NK-92 (cell line): ENCODE results near the gene PTPRS.
"Not testable (repeated sequence)": the region's sequence is repeated elsewhere in the genome, so short reads cannot be mapped to it uniquely, and the experiment has no call there.

ENCODE experiments used
- DNase-seq: peaks from one replicate; lab custom pipeline; 2025; ENCODE audit not compliant: unreplicated experiment; lab: John Stamatoyannopoulos, UW

Gene PTPRS

GRCh38 chr19:5340637-5341447 is at the start of gene PTPRS:
TSS of gene PTPRS (minus strand) at chr19:5340812. CDS start at chr19:5286140, 54,672 bp downstream.
- no peak for DNase-seq

DNA sequence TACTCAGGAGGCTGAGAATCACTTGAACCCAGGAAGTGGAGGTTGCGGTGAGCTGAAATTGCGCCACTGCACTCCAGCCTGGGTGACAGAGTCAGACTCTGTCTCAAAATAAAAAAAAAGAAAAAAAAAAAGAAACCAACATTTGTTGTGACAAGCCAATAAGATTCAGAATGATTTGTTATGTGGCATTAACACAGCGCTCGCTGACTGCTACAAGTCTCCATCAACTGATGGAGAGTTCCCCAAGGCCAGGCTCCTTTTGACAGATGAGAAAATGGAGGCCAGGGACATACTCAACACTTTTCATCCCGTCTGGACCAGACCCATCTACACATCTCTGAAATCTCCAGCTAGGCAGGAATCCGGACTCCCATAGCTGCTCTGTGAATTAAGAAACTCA is 48.7 kb upstream of the PTPRS start:
- no peak for DNase-seq

GRCh38 chr19:5387472-5387871 is 46.9 kb upstream of the PTPRS start:
- DNase-seq, result no peak

DNA sequence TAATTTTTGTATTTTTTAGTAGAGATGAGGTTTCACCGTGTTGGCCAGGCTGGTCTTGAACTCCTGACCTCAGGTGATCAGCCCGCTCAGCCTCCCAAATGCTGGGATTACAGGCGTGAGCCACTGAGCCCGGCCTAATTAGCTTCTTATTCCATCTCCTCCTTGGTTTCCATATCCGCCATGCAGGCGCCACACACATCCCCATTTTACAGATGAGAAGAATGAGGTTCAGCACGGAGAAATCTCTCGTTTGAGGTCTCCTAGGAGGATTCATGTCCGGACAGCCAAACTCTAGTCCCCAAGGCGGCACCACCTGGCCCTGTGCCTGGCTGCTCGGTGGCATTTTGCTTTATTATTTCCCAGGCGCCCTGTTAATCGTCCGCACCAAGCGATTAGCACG is 46.2 kb upstream of the PTPRS start:
- no peak for DNase-seq

- DNase-seq, result not testable (repeated sequence)
These were observed 40.6 kb upstream of the PTPRS start for GRCh38 chr19:5381197-5381596.

DNA sequence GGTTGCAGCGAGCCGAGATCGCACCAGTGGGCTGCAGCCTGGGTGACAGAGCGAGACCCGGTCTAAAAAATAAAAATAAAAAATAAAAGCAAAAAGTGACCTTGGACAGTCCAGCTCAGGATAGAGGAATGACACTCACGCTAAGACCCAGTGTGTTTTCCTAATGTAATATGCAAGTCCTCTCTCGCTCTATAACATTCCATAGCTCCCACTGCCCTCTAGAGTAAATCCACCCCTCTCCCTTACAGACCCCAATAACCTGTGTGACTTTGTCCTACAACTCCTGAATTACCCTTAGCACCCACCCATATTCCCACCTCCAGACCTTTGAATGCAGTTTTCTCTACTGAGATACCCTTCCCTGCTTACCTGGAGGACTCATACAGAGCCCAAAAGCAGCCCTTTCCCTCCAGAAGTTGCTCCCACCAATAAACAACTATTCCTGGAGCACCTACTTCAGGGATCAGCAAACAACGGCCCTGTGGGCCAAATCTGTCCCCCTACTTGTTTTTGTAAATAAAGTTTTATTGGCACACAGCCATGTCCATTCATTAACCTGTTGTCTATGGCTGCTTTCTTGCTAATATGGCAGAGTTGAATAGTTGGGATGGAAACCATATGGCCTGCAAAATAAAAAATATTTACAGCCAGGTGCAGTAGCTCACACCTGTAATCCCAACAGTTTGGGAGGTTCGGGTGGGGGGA is 39.8 kb upstream of the PTPRS start:
- no peak for DNase-seq

GRCh38 chr19:5376928-5377327 is 36.3 kb upstream of the PTPRS start:
- no peak for DNase-seq

DNA sequence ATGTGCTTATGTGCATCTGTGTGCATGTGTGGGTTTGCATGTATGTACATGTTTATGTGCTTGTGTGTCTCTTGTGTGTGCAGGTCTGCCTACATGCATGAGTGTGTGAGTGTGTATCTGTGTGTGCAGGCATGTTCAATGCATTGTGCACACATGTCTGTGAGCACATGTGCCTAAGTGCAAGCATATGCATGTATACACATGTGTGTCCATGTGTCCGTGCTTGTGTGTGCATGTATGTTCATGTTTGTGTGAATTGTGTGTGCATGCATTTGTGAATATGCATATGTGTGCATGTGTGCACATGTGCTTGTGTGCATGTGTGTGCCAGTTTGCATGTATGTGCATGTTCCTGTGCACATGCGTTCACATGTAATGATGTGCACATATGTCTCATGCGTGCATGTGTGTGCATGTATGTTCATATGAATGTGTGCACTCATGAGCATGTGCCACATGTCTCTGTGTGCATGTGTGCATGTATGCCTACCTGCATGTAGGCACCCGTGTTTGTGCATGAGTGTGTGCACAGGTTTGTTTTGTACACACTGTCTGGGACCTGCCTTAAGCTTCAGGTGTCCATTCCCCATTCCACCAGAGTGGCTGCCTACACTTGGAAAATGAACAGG is 32.1 kb upstream of the PTPRS start:
- DNase-seq, result no peak

DNA sequence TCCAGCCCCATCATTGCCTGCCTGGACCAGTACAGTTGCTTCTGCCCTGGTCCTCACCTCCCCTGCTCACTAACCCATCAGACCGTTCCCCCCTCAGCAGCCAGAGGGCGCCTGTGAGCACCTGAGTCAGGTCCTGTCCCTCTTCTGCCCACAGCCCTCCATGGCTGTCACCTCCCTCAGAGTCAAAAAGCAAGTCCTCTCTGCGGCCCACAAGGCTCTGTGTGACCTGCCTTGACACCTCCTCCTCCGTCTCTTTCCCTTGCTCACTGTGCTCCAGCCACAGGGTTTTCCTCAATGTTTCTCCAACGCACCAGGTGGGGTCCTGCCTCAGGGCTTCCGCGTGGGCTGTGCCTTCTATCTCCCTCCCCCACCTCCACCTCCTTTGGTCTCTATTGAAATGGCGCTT is 29.4 kb upstream of the PTPRS start:
- DNase-seq, result no peak

- no peak for DNase-seq
These were observed 28.7 kb upstream of the PTPRS start for GRCh38 chr19:5369304-5369703.

- DNase-seq, result no peak
These were observed 27.0 kb upstream of the PTPRS start for GRCh38 chr19:5367530-5368133.

GRCh38 chr19:5365905-5366304 is 25.3 kb upstream of the PTPRS start:
- DNase-seq, result no peak

- DNase-seq, result no peak
These were observed 24.1 kb upstream of the PTPRS start for GRCh38 chr19:5364674-5365073.

GRCh38 chr19:5361839-5362238 is 21.2 kb upstream of the PTPRS start:
- DNase-seq, result not testable (repeated sequence)

DNA sequence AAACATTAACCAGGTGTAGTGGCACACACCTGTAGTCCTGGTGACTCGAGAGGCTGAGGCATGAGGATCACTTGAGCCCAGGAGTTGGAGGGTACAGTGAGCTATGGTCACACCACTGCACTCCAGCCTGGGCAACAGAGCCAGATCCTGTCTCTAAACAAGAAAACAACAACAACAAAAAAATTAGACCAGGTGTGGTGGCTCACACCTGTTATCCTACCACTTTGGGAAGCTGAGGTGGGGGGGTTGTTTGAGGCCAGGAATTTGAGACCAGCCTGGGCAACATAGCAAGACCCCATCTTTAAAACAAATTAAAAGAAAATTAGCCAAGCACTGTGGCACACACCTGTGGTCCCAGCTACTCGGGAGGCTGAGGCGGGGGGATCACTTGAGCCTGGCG is 20.8 kb upstream of the PTPRS start:
- DNase-seq, result no peak

GRCh38 chr19:5360003-5360780 is 19.6 kb upstream of the PTPRS start:
- DNase-seq, result no peak

GRCh38 chr19:5358173-5358800 is 17.7 kb upstream of the PTPRS start:
- no peak for DNase-seq

DNA sequence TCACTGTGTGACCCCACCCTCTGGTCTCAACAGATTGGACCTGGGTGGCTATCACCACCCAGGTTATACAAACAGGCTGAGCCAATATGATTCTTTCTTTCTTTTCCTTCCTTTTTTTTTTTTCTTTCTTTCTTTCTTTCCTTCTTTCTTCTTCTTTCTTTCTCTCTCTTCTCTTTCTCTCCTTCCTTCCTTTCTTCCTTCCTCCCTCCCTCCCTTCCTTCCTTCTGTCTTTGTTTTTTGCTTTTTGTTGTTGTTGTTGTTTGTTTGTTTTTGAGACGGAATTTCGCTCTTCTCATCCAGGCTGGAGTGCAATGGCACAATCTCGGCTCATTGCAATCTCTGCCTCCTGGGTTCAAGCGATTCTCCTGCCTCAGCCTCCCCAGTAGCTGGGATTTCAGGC is 17.0 kb upstream of the PTPRS start:
- DNase-seq, result no peak

DNA sequence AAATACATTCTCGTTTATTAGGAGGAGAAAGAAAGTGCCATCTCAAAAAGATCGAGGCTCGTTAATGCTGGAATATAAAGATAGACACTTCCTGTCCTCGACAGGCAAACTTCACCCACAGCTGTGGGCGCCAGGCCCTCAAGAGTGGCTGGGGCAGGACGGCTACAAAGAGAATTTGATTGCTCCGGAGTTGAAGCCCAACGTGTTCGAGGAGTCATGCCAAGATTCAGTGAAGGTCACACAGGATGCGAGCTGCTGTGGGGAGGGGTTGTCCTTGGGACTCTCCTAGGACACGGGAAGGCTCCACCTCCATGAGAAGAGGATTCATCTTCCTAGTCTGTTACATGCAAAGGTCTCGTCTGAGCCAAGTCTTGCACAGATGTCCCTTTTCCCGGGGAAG is 16.3 kb upstream of the PTPRS start:
- DNase-seq, result no peak

- no peak for DNase-seq
These were observed 15.8 kb upstream of the PTPRS start for GRCh38 chr19:5356428-5356827.
